GM21381 (cell line): ENCODE measurements around the gene MAN2A1.
"Not testable (repeated sequence)": the region's sequence is repeated elsewhere in the genome, so short reads cannot be mapped to it uniquely, and the experiment has no call there.

Source experiments
- ATAC-seq: cut with Tn5 transposase; IDR thresholded peaks from one replicate; pipeline ENCODE4 v1.9.1; 2021; ENCODE audit warnings: mild to moderate bottlenecking, moderate library complexity; ENCODE audit not compliant: unreplicated experiment

The MAN2A1 gene

GRCh38 chr5:109857405-109858031, 167.8 kb downstream of the MAN2A1 start:
- ATAC-seq, result no peak

GRCh38 chr5:109859537-109859936, 169.8 kb downstream of the MAN2A1 start:
- no peak for ATAC-seq

GRCh38 chr5:109862301-109862700, 172.6 kb downstream of the MAN2A1 start:
- no peak for ATAC-seq

- ATAC-seq, result no peak
Observed at GRCh38 chr5:109863752-109864151, 174.0 kb downstream of the MAN2A1 start.

- no peak for ATAC-seq
Observed at GRCh38 chr5:109865637-109866036, 175.9 kb downstream of the MAN2A1 start.

GRCh38 chr5:109866051-109866450, 176.3 kb downstream of the MAN2A1 start:
- ATAC-seq, result no peak

- no peak for ATAC-seq
Observed at GRCh38 chr5:109868737-109869136, 179.0 kb downstream of the MAN2A1 start.

GRCh38 chr5:109873687-109874086, 184.0 kb downstream of the MAN2A1 start:
- ATAC-seq, result no peak

GRCh38 chr5:109874108-109874507, 184.4 kb downstream of the MAN2A1 start:
- no peak for ATAC-seq

- ATAC-seq, result no peak
Observed at GRCh38 chr5:109876030-109876725, 186.5 kb downstream of the MAN2A1 start.

- no peak for ATAC-seq
Observed at GRCh38 chr5:109876941-109877669, 187.4 kb downstream of the MAN2A1 start.

GRCh38 chr5:109877670-109878045, 187.9 kb downstream of the MAN2A1 start:
- no peak for ATAC-seq

GRCh38 chr5:109878887-109879286, 189.2 kb downstream of the MAN2A1 start:
- no peak for ATAC-seq

- no peak for ATAC-seq
Observed at GRCh38 chr5:109880907-109881685, 191.4 kb downstream of the MAN2A1 start.

GRCh38 chr5:109882546-109882945, 192.8 kb downstream of the MAN2A1 start:
- no peak for ATAC-seq

GRCh38 chr5:109884676-109885075, 194.9 kb downstream of the MAN2A1 start:
- no peak for ATAC-seq

- no peak for ATAC-seq
Observed at GRCh38 chr5:109885205-109885604, 195.5 kb downstream of the MAN2A1 start.

- ATAC-seq, result no peak
Observed at GRCh38 chr5:109888989-109889388, 199.3 kb downstream of the MAN2A1 start.

- ATAC-seq, result not testable (repeated sequence)
Observed at GRCh38 chr5:109893271-109893670, 203.5 kb downstream of the MAN2A1 start.

GRCh38 chr5:109898269-109899162, 208.8 kb downstream of the MAN2A1 start:
- no peak for ATAC-seq
